ENCODE data around the gene LUC7L. TPM values are rescaled to one million over a fixed set of nuclear protein-coding genes. Genes with fewer than 3 reads are reported as not detected.

LUC7L gene
- total and polyA plus RNA-seq, 2 of the 8 experiments (the other 6 are each of a cell fraction or from before 2014, with no cell fraction given): 49.7 to 129 TPM

- POLR2A ChIA-PET (ENCODE audit: partially characterized antibody): interaction anchor here (0.8 to 1.7 kb wide), 4 partner anchors 9 to 91 kb away, joined by 3 to 8 read pairs (median 4); partner anchors contain the start of gene LUC7L
- FAIRE-seq: no peak
- no peak overlapping the region for H3K27ac ChIP-seq (ENCODE audit: low read depth, low read length)
- no peak for TF ChIP-seq GABPA (IDR thresholded peaks at IDR 0.05; ENCODE audit: borderline replicate concordance, insufficient read depth, low read length)
- TF ChIP-seq KDM5A (IDR thresholded peaks at IDR 0.05; ENCODE audit: low read length): no peak
- TF ChIP-seq TCF12 (IDR thresholded peaks at IDR 0.05; ENCODE audit: low read depth, low read length): no peak
- no peak for TF ChIP-seq RAD21 (IDR thresholded peaks at IDR 0.05 in 1 of 2, conservative IDR thresholded peaks at IDR 0.05 in 1 of 2; ENCODE audit: low read depth in 2 of 2, low read length in 2 of 2)
- TF ChIP-seq SP2 (IDR thresholded peaks at IDR 0.05; ENCODE audit: low read length): no peak
- TF ChIP-seq SAP30 (IDR thresholded peaks at IDR 0.05; ENCODE audit: insufficient read depth, insufficient replicate concordance, low read length): no peak
- TF ChIP-seq POU5F1 (IDR thresholded peaks at IDR 0.05; ENCODE audit: low read depth, low read length): no peak
- no peak for TF ChIP-seq CREB1 (IDR thresholded peaks at IDR 0.05)
- no peak for TF ChIP-seq CTCF (IDR thresholded peaks at IDR 0.05; ENCODE audit: control extremely low read depth in 1 of 3, insufficient read depth in 1 of 3, low read depth in 1 of 3, low read length in 3 of 3)
- TF ChIP-seq EP300 (IDR thresholded peaks at IDR 0.05; ENCODE audit: borderline replicate concordance in 1 of 2, low read depth in 2 of 2, low read length in 2 of 2): no peak
- no peak for TF ChIP-seq POLR2AphosphoS5 (IDR thresholded peaks at IDR 0.05; ENCODE audit: low read depth, low read length)
Measured at GRCh38 chr16:239948-240277, 10.7 kb upstream of the LUC7L start.

More at GRCh38 chr16:239948-240277, 10.7 kb upstream of the LUC7L start:
- H3K4ac ChIP-seq (replicated peaks; ENCODE audit: insufficient read length, low read depth, low read length): no peak overlapping the region
- H2AFZ ChIP-seq (ENCODE audit: low read length): no peak overlapping the region
- H4K91ac ChIP-seq (replicated peaks; ENCODE audit: insufficient read length, low read length): no peak overlapping the region
- H3K23ac ChIP-seq (ENCODE audit: insufficient read length): no peak overlapping the region
- H3K14ac ChIP-seq (ENCODE audit: insufficient read length): no peak overlapping the region
- 93% methylated on average over 3 of the region's 3 CpGs; no CpG with 5 or more reads in 1 of the 2 experiments for WGBS, 2 experiments (ENCODE audit: extremely low coverage in 1 of 2, insufficient coverage in 1 of 2, insufficient read length in 1 of 2, insufficient replicate concordance in 2 of 2, low coverage in 1 of 2, low lambda C conversion rate in 2 of 2, missing lambda C conversion rate in 1 of 2)
- no peak overlapping the region for H2BK12ac ChIP-seq (ENCODE audit: low read depth, low read length)
- no peaks in the 10 kb centered on the region for H3K9me3 ChIP-seq (ENCODE audit: insufficient read depth in 2 of 2, low read depth in 1 of 2, low read length in 1 of 2)
- H4K5ac ChIP-seq (ENCODE audit: insufficient read length, low read depth, low read length): no peak overlapping the region
- H3K4me2 ChIP-seq (ENCODE audit: insufficient read depth in 1 of 2, low read depth in 2 of 2, low read length in 2 of 2): no peak overlapping the region
- H3K4me3 ChIP-seq (ENCODE audit: extremely low read depth in 1 of 4, insufficient read depth in 2 of 4, low read depth in 3 of 4, low read length in 4 of 4): no peak overlapping the region
- no peak overlapping the region for H4K8ac ChIP-seq (ENCODE audit: extremely low read depth, insufficient read depth, low read length)
- no peak overlapping the region for H3K18ac ChIP-seq (ENCODE audit: extremely low read depth, low read length)
- H3K9ac ChIP-seq (replicated peaks in 1 of 4; ENCODE audit: extremely low read depth in 1 of 4, low read depth in 3 of 4, low read length in 3 of 4): no peak overlapping the region; a peak in 1 of 7 replicates
- H2AK5ac ChIP-seq (ENCODE audit: low read depth, low read length): no peak overlapping the region
- no peaks in the 10 kb centered on the region for H3K4me1 ChIP-seq (replicated peaks in 1 of 4; ENCODE audit: control insufficient read depth in 3 of 4, insufficient read depth in 4 of 4, low read length in 3 of 4)
- CTCF ChIA-PET (ENCODE audit: partially characterized antibody): interaction anchor here (0.6 to 2.3 kb wide), 6 partner anchors 12 to 1998 kb away, joined by 3 to 6 read pairs (median 3); no protein-coding TSS in a partner anchor
- no peak for DNase-seq (ENCODE audit: low read depth in 1 of 2, low spot score in 2 of 2)
- H4K20me1 ChIP-seq (replicated peaks in 1 of 2; ENCODE audit: control insufficient read depth in 1 of 2, insufficient read depth in 2 of 2, low read length in 2 of 2): peaks cover 0 to 7% of the 10 kb centered on the region in 2 experiments
- no peaks in the 10 kb centered on the region for H3K27me3 ChIP-seq (replicated peaks in 1 of 4; ENCODE audit: control insufficient read depth in 3 of 4, extremely low read depth in 1 of 4, insufficient read depth in 3 of 4, low read length in 3 of 4)
- no peak overlapping the region for H2BK15ac ChIP-seq (ENCODE audit: low read length)
- no peak overlapping the region for H3K56ac ChIP-seq (replicated peaks; ENCODE audit: insufficient read length, low read depth, low read length)
- peaks cover 0 to 37% of the 10 kb centered on the region in 2 experiments; a peak in 3 of 4 replicates for H3K79me2 ChIP-seq (ENCODE audit: control insufficient read depth in 1 of 2, insufficient read depth in 2 of 2, low read length in 2 of 2)
- no peaks in the 10 kb centered on the region for H3K36me3 ChIP-seq (ENCODE audit: control insufficient read depth in 2 of 4, insufficient read depth in 4 of 4, low read length in 3 of 4)
- H2BK20ac ChIP-seq (ENCODE audit: low read length): no peak overlapping the region
- no peak overlapping the region for H2BK120ac ChIP-seq (replicated peaks; ENCODE audit: low read depth, low read length)
- H3K79me1 ChIP-seq (ENCODE audit: low read depth, low read length): no peaks in the 10 kb centered on the region; the same call in 1 of the 2 replicates
- H3K23me2 ChIP-seq (ENCODE audit: low read depth, low read length): peaks cover 6% of the 10 kb centered on the region
- H2BK5ac ChIP-seq (ENCODE audit: low read depth, low read length): no peak overlapping the region
